ENCODE data around the gene INPP5F.
A peak's percentile ranks its signal among the peaks of the same experiment; 100 is the strongest.

The INPP5F gene

GRCh38 chr10:119817991-119818888 lies 92.4 kb downstream of the INPP5F start:
- H3K4me3 ChIP-seq (ENCODE audit: low read length): peak overlapping the region; percentile 54

DNA sequence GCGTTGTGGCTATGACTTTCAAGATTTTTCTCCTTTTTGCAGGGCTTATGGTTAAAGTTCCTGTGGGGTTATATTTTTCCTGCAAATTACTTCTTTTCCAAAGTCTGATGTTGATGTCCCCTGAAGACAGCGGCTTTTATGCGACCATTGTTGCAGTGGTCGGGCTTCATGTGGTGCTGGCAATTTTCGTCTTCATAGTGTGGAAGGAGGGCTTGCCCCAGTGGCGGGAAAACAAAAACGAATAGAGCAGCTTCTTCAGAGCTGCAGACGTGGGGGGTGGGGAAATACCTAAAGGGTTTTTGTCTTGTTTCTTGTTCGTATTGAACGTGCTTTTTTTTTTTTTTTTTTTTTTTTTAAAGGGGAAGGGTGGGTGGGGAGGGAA lies 93.0 kb downstream of the INPP5F start:
- no peak for DNase-seq (ENCODE audit: low read depth)
- H3K4me3 ChIP-seq (ENCODE audit: low read length): peak overlapping the region; percentile 54
- no peak for TF ChIP-seq CTCF (conservative IDR thresholded peaks at IDR 0.05; ENCODE audit: low read length)

More at GRCh38 chr10:119817991-119818888, 92.4 kb downstream of the INPP5F start:
- peak; percentile 49 for DNase-seq (ENCODE audit: low read depth)
- no peak for TF ChIP-seq CTCF (conservative IDR thresholded peaks at IDR 0.05; ENCODE audit: low read length)

- DNase-seq (ENCODE audit: low read depth): no peak
- no peak overlapping the region for H3K4me3 ChIP-seq (ENCODE audit: low read length)
- no peak for TF ChIP-seq CTCF (conservative IDR thresholded peaks at IDR 0.05; ENCODE audit: low read length)
These were observed 95.3 kb downstream of the INPP5F start for GRCh38 chr10:119821182-119821581.

DNA sequence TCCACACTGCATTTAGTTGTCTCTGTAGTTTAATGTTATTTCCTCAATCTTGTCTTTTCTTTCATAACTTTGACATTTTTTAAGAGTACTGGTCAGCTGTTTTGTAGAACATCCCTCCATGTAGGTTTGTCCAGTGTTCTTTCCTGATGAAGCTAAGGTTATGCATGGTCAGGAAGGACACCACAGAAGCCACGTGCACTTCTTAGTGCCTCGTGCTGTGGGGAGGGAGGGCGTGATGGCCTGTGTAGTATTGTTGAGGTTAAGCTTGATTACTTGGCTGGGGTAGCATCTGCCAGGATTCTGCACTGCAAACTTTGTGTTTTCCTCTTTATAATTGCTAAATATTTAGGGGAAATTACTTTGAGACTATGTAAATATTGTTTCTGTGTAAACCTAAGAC lies 98.4 kb downstream of the INPP5F start:
- TF ChIP-seq CTCF (conservative IDR thresholded peaks at IDR 0.05; ENCODE audit: low read length): no peak

GRCh38 chr10:119826771-119827170 lies 100.9 kb downstream of the INPP5F start:
- DNase-seq (ENCODE audit: low read depth): no peak
- no peak for TF ChIP-seq CTCF (conservative IDR thresholded peaks at IDR 0.05; ENCODE audit: low read length)
- H3K4me3 ChIP-seq (ENCODE audit: low read length): no peak overlapping the region

More for the DNA sequence above, 98.4 kb downstream of the INPP5F start:
- no peak overlapping the region for H3K4me3 ChIP-seq (ENCODE audit: low read length)
- DNase-seq (ENCODE audit: low read depth): no peak

- H3K4me3 ChIP-seq (ENCODE audit: low read length): no peak overlapping the region
- no peak for TF ChIP-seq CTCF (conservative IDR thresholded peaks at IDR 0.05; ENCODE audit: low read length)
- DNase-seq (ENCODE audit: low read depth): no peak
These were observed 101.6 kb downstream of the INPP5F start for GRCh38 chr10:119827430-119827829.

- H3K4me3 ChIP-seq (ENCODE audit: low read length): no peak overlapping the region
- TF ChIP-seq CTCF (conservative IDR thresholded peaks at IDR 0.05; ENCODE audit: low read length): no peak
- no peak for DNase-seq (ENCODE audit: low read depth)
These were observed 103.6 kb downstream of the INPP5F start for GRCh38 chr10:119829429-119829828.

All from AG10803 (cell line).